Effector CD8-positive, alpha-beta T cell (primary cell): ENCODE data around the gene SRPX.

Experiments used
- DNase-seq: peaks from one replicate; lab custom pipeline; 2025; lab: John Stamatoyannopoulos, UW

Gene SRPX

DNA sequence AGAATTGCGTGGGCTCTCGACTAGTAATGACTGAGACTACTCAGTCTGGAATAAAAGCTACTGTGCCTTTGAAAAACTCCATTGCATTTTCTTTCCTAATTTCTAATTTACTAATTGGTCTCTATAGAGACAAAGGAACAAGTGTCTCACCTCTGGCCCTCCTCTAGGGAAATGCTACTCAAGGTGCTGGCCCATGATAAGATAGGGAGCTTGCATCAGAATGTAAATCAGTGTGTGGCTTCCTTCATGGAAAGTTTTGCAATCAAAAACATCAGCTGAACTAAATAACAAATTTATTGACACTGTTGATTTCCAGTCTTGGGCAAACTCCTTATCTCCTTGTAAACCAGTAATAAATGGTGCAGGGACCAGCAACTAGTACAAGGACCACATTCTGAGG is 81.8 kb downstream of the SRPX start:
- no peak for DNase-seq

DNA sequence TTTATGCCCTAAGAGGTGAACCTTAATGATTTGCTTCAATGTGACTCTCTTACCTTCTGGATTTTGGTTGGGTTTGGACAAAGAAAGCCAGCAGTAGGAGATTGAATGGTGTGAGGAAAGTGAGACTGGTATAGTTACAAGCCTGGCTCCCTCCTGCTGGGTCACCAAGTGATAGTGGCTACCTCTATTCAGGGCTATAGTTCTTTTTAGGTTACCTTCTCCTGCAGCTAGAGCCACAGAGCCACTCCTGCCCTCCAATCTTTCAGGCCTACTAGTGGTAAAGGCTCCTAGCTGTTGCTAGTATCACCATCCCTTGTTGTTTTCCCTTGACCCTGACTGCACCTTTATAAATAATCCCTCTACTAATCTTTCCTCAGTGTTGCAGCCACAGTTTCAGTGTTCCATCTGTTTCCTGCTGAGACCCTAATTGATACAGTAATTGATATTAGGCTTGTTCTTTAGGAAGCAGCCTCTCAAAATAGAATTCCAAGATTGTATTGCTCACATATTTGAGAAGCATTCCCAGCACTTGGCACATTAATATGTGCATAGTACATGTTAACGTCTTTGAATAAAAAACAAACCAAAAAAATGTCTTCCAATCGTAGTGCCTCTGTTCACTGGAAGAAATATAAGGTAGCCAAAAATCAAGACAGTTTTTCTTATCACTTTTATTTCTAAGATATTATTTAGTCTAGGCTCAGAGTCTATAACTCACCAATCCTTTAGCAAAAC is 82.3 kb downstream of the SRPX start:
- DNase-seq, result no peak

DNA sequence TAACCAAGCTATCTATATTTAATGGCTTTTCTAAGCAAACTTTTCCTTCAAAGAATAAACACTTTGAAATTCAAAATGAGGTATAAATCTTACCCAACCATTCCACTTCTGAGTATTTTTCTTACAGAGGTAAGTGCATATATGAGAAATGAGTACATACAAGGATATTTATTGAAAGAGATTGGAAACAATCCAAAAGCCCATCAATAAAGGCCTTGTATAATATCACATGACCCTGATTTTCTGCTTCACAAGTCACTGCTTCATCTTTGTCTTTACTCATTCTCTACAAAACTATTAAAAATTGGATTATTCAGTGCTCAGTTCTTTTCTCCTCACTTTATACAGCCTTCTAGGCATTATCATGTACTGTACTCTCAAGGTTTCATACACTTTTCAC is 91.3 kb downstream of the SRPX start:
- DNase-seq, result no peak

DNA sequence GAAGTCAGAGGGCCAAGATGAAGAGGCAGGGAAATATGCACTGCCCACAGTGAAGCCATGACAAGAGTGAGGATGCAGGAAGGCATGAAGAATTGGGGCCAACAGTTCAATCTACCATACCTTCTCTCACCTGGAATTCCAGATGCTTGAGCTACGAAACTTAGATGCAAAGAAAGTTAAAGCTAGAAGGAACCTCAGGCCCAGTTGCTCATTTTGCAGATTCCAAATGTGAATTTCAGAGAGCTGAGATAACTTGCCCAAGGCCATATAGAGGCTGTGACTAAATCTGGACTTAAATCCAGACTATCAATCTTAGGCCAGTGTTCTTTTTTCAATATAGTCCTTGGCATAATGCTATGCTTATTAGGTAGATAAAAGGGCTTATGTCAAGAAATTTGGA is 92.7 kb downstream of the SRPX start:
- DNase-seq, result no peak

DNA sequence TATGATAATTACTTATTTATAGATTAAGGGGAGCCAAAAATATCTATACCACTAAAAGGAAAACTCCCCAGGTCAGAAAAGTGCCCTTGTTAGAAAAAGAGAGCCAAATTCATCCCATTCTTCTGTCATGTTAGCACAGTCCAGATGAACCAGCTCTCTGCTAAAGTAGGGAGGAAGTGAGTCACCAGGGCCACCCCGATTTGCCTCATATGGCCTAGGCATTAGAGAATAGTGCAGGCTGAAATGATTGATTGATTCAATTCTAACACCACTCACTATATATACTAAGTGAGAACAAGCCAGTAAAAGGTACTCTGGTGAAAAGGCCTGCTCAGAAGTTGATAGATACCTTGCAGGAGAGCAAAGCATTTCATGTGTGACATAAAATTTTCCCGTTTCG is 94.5 kb downstream of the SRPX start:
- no peak for DNase-seq

DNA sequence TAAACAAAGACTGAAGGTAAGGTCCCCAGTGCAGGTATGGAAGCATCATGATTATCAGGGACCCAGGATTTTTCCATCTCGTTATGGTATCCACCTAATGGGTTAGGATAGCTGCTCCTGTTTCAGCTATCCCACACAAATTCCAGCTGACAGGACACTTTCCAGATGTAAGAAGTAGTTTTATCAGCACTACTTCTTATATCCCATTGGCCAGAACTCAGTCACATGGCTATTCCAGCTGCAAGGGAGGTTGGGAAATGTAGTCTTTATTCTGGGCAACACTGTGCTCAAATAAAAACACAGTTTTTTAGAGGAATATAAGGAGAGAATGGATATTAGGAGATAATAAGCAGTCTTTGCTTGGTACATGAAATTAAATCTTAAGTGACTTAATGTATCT is 96.7 kb downstream of the SRPX start:
- DNase-seq, result no peak

DNA sequence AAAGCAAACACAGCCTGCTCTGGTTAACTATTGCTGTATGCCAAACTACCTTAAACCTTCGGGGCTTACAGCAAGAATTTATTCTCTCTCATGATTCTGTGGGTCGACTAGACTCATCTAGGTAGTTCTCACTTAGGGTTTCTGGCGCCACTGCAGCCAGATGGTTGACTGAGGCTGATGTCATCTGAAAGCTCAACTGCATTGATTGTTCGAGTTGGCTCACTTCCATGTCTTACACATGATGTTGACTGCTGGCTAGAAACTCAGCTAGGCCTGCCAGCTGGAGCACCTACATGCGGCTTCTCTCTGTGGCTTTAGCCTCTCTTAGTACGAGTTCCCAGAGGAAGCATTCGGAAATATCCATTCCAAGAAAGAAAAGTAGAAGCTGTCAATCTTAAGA is 103.2 kb downstream of the SRPX start:
- DNase-seq, result no peak

DNA sequence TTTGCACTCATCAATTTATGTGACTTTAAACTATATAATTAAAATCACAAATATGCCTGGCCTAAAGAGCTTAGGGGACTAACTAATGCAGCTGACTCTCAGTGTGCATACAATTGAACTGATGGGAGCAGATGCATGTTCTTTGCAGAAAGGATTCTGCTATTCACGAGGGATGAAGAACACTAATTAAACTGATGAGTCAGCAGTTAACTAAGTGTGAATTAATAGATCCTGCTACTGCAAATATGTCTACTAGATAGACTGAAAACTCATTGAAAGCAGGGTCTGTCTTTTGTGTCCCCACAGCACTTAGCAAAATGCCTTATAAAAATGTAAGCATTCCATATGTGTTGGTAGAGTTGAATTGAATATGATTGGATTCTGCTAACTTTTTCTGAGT is 104.0 kb downstream of the SRPX start:
- no peak for DNase-seq

DNA sequence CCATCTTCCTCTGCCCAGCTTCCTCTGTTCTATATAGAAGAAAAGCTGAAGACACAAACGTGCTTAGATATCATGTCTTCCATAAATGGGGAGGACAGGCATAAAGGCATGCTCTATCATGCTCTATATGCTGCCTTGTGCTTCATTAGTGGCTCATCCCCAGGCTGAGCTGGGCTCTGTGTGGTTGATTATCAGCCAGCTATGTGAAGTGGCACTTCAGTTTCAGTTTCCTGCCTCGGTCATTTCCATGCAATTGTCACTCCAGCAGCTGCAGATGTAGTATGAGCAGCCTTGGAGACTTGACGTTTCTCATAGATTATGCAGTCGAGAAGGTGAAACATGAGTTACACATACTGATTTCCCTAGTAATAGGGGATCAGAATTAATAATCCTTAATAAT is 108.1 kb downstream of the SRPX start:
- no peak for DNase-seq

DNA sequence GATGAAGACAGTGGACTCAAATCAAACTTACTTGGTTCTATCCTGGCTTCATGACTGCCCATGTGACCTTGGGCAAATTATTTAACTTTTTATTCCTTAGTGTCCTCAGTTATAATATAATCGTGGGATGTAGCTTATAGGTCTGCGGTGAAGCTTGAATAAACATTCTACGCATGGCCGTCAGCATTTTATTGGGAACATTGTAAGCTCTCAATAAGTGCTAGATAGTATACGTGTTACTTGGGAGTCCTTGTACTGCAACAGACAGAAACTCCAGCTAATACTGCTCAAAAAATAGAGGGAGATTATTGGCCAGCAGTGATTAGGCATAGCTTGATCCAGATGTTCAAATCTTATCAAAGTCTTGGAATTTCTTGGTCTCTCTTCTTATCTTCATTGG is 109.5 kb downstream of the SRPX start:
- no peak for DNase-seq

DNA sequence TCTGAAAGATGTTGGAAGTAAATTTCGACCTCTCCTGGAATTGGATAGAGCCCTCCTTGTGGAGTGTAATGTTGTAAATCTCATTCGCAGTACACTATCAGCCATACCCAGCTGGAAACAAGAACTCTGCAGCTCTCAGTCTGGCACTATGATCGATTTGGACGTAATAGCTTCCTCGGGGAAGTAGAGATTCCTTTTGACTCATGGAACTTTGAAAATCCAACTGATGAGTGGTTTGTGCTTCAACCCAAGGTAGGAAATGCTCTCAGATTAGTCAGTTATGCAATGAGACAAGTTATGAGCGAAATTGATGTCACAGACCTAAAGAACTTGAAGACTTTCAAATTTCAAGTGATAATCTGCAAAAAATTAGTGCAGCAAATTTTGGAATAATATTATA is 110.4 kb downstream of the SRPX start:
- DNase-seq, result no peak

DNA sequence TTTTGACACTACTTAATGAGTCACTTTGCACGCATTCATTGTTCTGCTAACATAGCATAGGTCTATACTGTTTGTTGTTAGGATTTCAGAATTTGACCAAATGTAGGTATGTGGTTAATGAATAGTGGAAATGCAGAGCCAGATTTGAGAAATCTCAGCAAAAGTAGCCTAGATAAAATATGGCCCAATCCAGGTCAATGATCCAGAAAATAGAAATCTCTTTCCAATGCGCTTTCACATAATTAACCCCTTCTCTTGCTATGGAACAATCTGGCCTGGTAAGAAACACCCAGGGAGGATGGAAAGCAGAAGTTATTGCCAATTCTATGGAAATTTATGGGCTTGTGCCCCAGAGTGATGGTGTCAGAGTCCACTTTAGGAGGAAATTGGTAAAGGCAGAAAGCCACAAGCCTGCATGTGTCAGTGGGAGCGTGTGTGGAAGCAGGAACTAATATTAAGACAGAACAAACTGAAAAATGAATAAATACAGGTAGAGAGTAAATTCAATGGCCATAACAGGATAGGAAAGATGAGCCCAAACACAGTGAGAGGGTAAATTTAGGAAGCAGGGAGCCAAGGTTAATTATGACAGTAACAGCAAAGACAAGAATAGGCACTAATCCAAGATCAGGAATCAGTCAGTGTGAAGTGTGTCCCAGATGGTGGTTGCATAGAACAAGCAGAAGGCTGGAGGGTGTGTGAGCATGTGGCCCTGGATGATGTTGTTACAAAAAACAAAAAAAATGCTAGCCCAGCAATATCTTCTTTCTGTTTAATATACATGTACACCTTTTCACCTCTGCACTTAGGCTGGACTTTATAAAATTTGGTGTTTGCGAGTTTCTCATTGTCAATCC is 111.4 kb downstream of the SRPX start:
- DNase-seq, result no peak

DNA sequence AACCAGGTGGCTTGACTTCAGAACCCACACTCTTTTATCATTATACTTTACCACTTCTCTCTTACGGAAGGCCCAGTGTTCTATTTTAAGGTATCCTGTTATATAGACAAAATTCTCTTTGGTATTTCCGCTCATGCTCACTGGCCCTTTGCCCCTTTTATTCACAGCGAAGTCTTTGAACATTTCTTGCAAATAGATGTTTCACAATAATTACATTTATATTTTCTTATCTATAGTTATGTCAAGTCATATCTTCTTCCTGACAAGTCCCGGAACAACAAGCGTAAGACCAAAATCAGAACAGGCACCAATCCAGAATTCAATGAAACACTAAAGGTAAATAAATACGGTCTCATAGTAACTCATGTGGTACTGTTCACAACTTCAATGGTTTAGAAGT is 112.3 kb downstream of the SRPX start:
- DNase-seq, result no peak

DNA sequence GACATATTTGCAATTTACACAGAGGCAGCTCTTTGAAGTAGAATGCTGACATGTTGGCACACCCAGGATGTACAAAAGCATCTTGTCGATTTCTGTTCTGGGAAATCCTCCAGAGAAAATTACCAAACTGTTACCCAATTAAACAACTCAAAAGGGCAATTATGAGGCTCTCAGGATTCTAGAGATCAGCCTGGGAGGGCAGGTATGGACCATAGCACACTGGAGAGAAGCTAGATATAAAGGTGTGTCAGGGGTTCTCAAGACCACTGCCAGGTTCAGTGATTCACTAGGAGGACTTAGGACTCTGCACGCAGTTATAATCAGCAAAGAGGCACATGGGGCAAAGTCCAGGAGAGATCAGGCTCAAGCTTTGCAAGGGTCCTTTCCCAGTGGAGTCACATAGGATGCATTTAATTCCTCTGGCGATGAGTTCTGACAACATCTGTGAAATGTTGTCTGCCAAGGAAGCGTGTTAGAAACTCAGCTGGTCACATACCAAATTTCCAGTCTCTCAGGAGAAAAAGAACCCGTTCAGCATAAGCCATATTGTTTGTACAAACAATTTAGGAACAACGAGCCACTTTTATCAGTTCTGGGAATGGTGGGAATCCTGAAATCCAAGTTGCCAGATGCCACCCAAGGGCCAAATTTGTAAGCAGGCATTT is 113.5 kb downstream of the SRPX start:
- no peak for DNase-seq

DNA sequence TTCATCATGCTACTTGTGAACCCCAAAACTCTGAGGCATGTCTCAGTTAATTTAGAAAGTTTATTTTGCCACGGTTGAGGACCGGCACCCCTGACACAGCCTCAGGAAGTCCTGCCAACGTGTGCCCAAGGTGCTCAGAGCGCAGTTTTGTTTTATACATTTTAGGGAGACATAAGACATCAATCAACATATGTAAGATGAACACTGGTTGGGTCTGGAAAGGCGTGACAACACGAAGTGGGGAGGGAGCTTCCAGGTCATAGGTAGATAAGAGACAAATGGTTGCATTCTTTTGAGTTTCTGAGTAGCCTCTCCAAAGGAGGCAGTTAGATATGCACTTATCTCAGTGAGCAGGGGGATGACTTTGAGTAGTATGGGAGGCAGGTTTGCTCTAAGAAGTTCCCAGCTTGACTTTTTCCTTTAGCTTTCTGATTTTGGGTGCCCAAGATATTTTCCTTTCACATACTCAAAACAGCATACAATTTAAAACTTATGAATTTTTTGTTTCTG is 115.4 kb downstream of the SRPX start:
- DNase-seq, result no peak

DNA sequence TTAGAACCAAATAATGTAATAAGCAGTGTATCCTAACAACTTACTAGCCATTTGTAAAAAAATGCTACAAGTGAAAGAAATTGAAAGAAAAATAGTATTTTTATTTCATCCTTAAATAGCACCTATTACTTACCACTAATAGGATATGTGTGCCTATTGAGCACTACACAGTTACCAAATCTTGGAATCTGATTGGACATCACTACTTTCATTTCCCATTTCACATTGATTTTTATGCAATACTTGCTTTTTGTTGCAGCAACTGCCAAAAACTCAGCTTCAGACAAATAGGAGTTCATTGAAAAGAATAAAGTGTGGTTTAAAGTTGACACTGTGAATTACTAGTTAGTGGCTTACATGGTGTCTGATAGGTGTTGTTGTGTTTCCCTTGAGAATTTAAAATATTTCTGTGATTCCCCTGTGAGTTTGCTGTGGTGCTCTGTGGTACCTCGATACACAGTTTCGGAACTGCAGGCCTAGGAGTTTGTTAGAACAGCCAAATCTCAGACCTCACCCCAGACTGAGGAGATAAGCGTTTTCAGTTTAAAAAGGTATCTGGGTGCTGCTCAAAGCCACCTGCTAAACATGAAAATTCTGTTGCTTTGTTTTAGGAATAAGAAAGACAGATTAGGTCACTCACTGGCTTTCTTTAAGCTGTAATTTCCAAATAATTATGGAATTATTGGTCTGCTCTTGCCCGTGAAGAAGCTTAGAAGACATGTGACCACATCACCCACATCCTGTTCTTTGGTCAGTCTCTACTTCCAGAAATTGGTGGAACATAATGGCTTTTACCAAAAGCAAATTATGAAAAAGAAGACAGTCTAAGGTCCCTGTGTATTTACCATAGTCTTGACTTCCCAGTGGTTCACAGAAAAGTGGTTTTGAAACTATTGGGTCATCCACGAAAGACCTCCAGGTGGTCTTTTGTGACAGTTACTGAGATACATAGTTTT is 116.5 kb downstream of the SRPX start:
- no peak for DNase-seq

DNA sequence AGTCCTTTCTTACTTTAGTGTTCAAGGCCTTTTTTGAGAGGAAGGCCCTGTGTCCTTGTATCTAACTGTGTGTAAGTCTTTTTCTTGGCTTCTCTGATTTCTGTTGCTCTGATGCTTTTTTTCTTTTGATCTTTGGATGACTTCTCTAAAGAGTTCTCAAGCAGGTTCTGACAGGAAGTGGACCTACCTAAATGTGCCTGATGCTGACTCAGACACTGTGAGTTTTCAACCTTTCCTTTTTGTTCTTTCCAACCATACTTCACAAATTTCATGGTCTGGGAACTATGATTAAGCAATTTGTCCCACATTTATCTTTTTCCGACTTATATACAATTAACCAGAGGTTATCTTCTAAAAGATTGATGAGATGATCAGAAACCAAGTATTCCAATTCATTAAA is 117.8 kb downstream of the SRPX start:
- DNase-seq, result no peak

DNA sequence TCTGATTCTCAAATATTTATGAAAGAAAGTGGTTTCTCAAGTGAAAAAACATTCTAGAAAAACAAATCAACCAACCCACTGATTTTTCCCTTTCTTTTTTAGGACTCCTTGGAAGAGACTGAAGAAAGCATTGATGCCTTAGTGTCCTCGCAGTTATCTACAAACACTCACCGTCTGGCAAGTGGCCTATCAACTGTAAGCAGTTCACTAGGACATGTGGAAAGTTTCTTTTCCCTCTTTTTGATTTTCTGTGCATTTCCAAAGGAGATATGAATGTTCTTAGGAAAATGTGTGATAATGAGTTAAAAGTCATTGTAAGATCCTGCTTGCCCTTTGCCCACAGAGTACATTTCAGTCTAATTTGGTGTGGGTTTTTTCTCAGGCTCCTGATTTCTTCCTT is 118.4 kb downstream of the SRPX start:
- DNase-seq, result no peak

DNA sequence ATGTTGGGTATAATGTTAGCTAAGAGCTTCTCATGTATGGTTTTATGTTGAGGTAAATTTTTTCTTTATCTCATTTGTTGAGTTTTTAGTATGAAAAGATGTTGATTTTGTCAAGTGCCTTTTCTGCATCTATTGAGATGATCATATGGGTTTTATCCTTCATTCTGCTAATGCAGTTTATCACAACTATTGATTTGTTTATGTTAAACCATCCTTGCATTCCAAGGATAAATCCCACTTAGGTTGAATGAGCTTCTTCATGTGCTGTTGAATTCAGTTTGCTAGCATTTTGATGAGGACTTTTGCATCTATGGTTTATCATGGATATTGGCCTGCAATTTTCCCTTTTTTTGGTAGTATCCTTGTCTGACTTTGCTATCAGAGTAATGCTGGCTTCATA is 121.0 kb downstream of the SRPX start:
- no peak for DNase-seq
